Measurements from ENCODE around the gene FSIP1.

- TF ChIP-seq, protein P1, sequence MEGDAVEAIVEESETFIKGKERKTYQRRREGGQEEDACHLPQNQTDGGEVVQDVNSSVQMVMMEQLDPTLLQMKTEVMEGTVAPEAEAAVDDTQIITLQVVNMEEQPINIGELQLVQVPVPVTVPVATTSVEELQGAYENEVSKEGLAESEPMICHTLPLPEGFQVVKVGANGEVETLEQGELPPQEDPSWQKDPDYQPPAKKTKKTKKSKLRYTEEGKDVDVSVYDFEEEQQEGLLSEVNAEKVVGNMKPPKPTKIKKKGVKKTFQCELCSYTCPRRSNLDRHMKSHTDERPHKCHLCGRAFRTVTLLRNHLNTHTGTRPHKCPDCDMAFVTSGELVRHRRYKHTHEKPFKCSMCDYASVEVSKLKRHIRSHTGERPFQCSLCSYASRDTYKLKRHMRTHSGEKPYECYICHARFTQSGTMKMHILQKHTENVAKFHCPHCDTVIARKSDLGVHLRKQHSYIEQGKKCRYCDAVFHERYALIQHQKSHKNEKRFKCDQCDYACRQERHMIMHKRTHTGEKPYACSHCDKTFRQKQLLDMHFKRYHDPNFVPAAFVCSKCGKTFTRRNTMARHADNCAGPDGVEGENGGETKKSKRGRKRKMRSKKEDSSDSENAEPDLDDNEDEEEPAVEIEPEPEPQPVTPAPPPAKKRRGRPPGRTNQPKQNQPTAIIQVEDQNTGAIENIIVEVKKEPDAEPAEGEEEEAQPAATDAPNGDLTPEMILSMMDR (IDR thresholded peaks at IDR 0.05) = no peak
- TF ChIP-seq POLR2A (IDR thresholded peaks at IDR 0.05) = no peak
Observed at GRCh38 chr15:39639037-39639436, 143.6 kb downstream of the FSIP1 start.

All from body of pancreas (tissue), 4 donors.